Stimulated activated CD4-positive, alpha-beta T cell treated with anti-CD3 and anti-CD28 coated beads, Interleukin-4, amount 100 ng/mL, for 24 hours (primary cell): ENCODE measurements around the gene PTCRA.

Source experiments
- DNase-seq: peaks from one replicate; pipeline ENCODE4 v3.0.0-alpha.2; 2020

PTCRA gene

GRCh38 chr6:42974919-42975505, 59.2 kb downstream of the PTCRA start:
- DNase-seq = no peak
